Measurements from ENCODE around the gene DNAJB6.
A peak's percentile ranks its signal among the peaks of the same experiment; 100 is the strongest.

DNAJB6 gene

GRCh38 chr7:157380416-157380815 lies 43.6 kb downstream of the DNAJB6 start:
- H3K36me3 ChIP-seq (ENCODE audit: control insufficient read depth, insufficient read depth, low read length) = no peaks in the 10 kb centered on the region
- peaks cover 12% of the 10 kb centered on the region for H3K4me1 ChIP-seq

GRCh38 chr7:157383868-157384267 lies 47.1 kb downstream of the DNAJB6 start:
- Histone ChIP-seq H3K9ac (no peak overlapping the region), H2AFZ (no peak overlapping the region), H3K27ac (no peak overlapping the region), H3K4me1 (no peaks in the 10 kb centered on the region), H3K9me3 (ENCODE audit: control insufficient read depth, low read length) (no peaks in the 10 kb centered on the region), H3K27me3 (ENCODE audit: control insufficient read depth, insufficient read depth, low read length) (no peaks in the 10 kb centered on the region), H3K4me2 (ENCODE audit: low read length) (no peak overlapping the region), H3K36me3 (ENCODE audit: control insufficient read depth, insufficient read depth, low read length) (no peaks in the 10 kb centered on the region), H3K79me2 (peaks cover 22% of the 10 kb centered on the region), H3K4me3 (ENCODE audit: low read depth, low read length) (no peak overlapping the region)
- TF ChIP-seq CTCF (IDR thresholded peaks at IDR 0.05) = no peak

More at GRCh38 chr7:157380416-157380815, 43.6 kb downstream of the DNAJB6 start:
- Histone ChIP-seq H3K9ac (no peak overlapping the region), H3K79me2 (peaks cover 49% of the 10 kb centered on the region), H3K4me3 (ENCODE audit: low read depth, low read length) (no peak overlapping the region), H2AFZ (no peak overlapping the region), H3K9me3 (ENCODE audit: control insufficient read depth, low read length) (no peaks in the 10 kb centered on the region), H3K27me3 (ENCODE audit: control insufficient read depth, insufficient read depth, low read length) (no peaks in the 10 kb centered on the region), H3K27ac (no peak overlapping the region), H3K4me2 (ENCODE audit: low read length) (no peak overlapping the region)
- no peak for TF ChIP-seq CTCF (IDR thresholded peaks at IDR 0.05)

- no peaks in the 10 kb centered on the region for H3K9me3 ChIP-seq (ENCODE audit: control insufficient read depth, low read length)
- H3K4me3 ChIP-seq (ENCODE audit: low read depth, low read length) = no peak overlapping the region
- no peaks in the 10 kb centered on the region for H3K36me3 ChIP-seq (ENCODE audit: control insufficient read depth, insufficient read depth, low read length)
- peaks cover 22% of the 10 kb centered on the region for H3K79me2 ChIP-seq
- H3K27ac ChIP-seq = no peak overlapping the region
- H3K9ac ChIP-seq = no peak overlapping the region
- no peaks in the 10 kb centered on the region for H3K27me3 ChIP-seq (ENCODE audit: control insufficient read depth, insufficient read depth, low read length)
- no peak overlapping the region for H2AFZ ChIP-seq
- H3K4me2 ChIP-seq (ENCODE audit: low read length) = no peak overlapping the region
- H3K4me1 ChIP-seq = no peaks in the 10 kb centered on the region
- TF ChIP-seq CTCF (IDR thresholded peaks at IDR 0.05) = no peak
Observed at GRCh38 chr7:157384301-157384700, 47.5 kb downstream of the DNAJB6 start.

GRCh38 chr7:157386979-157387800 lies 50.4 kb downstream of the DNAJB6 start:
- no peaks in the 10 kb centered on the region for H3K36me3 ChIP-seq (ENCODE audit: control insufficient read depth, insufficient read depth, low read length)
- no peak overlapping the region for H3K4me2 ChIP-seq (ENCODE audit: low read length)

More at GRCh38 chr7:157386979-157387800, 50.4 kb downstream of the DNAJB6 start:
- H3K27ac ChIP-seq = no peak overlapping the region
- no peaks in the 10 kb centered on the region for H3K9me3 ChIP-seq (ENCODE audit: control insufficient read depth, low read length)
- peaks cover 28% of the 10 kb centered on the region for H3K79me2 ChIP-seq
- no peaks in the 10 kb centered on the region for H3K27me3 ChIP-seq (ENCODE audit: control insufficient read depth, insufficient read depth, low read length)
- peaks cover 6% of the 10 kb centered on the region for H3K4me1 ChIP-seq
- no peak overlapping the region for H3K9ac ChIP-seq
- peak; percentile 89 for TF ChIP-seq CTCF (IDR thresholded peaks at IDR 0.05)
- H3K4me3 ChIP-seq (ENCODE audit: low read depth, low read length) = no peak overlapping the region
- H2AFZ ChIP-seq = no peak overlapping the region

Data from parathyroid adenoma (tissue), 2 donors.